ENCODE measurements around the gene TMEM9. TPM values are rescaled to one million over a fixed set of nuclear protein-coding genes. Genes with fewer than 3 reads are reported as not detected.

TMEM9 gene
- total and polyA plus RNA-seq, 8 donors: 21.7 to 53.8 (median 48.0) TPM

DNA sequence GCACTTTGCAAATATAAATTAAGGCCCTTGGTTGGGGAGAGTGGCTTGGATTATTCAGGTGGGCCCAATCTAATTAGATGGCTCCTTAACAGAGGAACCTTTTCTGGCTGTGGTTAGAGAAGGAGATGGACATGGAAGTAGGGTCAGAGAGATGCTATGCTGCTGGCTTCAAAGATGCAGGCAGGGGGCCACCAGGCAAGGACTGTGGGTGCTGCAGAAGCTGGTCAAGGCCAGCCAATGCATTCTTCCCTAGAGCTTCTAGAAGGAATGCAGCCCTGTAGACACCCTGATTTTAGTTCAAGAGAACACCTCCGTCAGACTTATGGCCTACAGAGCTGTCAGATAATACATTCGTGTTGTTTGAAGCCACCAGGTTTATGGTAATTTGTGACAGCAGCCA, 3.7 kb upstream of the TMEM9 start:
- H3K4me1 ChIP-seq: peaks cover 13 to 16% (median 15%) of the 10 kb centered on the region in 4 donors
- DNase-seq: no peak
- TF ChIP-seq POLR2AphosphoS5 (IDR thresholded peaks at IDR 0.05) (no peak), POLR2A (IDR thresholded peaks at IDR 0.05) (no peak), EP300 (IDR thresholded peaks at IDR 0.05) (no peak)
- TF ChIP-seq, protein P1, sequence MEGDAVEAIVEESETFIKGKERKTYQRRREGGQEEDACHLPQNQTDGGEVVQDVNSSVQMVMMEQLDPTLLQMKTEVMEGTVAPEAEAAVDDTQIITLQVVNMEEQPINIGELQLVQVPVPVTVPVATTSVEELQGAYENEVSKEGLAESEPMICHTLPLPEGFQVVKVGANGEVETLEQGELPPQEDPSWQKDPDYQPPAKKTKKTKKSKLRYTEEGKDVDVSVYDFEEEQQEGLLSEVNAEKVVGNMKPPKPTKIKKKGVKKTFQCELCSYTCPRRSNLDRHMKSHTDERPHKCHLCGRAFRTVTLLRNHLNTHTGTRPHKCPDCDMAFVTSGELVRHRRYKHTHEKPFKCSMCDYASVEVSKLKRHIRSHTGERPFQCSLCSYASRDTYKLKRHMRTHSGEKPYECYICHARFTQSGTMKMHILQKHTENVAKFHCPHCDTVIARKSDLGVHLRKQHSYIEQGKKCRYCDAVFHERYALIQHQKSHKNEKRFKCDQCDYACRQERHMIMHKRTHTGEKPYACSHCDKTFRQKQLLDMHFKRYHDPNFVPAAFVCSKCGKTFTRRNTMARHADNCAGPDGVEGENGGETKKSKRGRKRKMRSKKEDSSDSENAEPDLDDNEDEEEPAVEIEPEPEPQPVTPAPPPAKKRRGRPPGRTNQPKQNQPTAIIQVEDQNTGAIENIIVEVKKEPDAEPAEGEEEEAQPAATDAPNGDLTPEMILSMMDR (IDR thresholded peaks at IDR 0.05): no peak
- no peak overlapping the region for H3K27ac ChIP-seq
- H3K9me3 ChIP-seq: no peaks in the 10 kb centered on the region
- H3K36me3 ChIP-seq: no peaks in the 10 kb centered on the region
- intact Hi-C loops (cut with DNase I; ENCODE audit: low total_unique reads): no loop called here
- WGBS, 5 donors: 82 to 90% (median 90%) methylated on average over 2 of the region's 2 CpGs
- H3K4me3 ChIP-seq: no peak overlapping the region
- no peaks in the 10 kb centered on the region for H3K27me3 ChIP-seq

DNA sequence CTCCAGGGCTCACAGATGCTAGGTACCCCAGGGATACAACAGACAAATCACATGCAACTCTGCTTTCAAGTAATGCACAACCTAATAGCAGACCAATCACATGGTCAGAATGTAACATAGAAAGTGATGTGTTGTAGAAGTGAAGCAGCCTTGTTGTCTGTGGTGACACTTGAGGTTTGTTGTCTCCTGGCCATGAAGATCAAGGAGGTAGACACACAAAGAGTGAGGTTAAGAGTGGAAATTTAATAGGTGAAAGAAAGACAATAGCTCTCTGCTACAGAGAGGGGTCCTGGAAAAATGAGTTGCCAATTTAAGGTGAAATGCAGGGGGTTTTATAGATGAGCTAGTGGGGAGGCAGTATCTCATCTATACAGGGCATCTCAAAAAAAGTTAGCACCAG, 2.5 kb upstream of the TMEM9 start:
- no peak for DNase-seq
- H3K4me1 ChIP-seq: peaks cover 14 to 25% (median 19%) of the 10 kb centered on the region in 4 donors
- H3K4me3 ChIP-seq: no peak overlapping the region
- intact Hi-C loops (cut with DNase I; ENCODE audit: low total_unique reads): no loop called here
- no peaks in the 10 kb centered on the region for H3K27me3 ChIP-seq
- TF ChIP-seq, protein P1 (IDR thresholded peaks at IDR 0.05): no peak
- TF ChIP-seq EP300 (IDR thresholded peaks at IDR 0.05) (no peak), POLR2A (IDR thresholded peaks at IDR 0.05) (no peak)
- H3K36me3 ChIP-seq: peaks cover 0 to 2% (median under 1%) of the 10 kb centered on the region in 4 donors
- H3K27ac ChIP-seq: no peak overlapping the region
- H3K9me3 ChIP-seq: no peaks in the 10 kb centered on the region

DNA sequence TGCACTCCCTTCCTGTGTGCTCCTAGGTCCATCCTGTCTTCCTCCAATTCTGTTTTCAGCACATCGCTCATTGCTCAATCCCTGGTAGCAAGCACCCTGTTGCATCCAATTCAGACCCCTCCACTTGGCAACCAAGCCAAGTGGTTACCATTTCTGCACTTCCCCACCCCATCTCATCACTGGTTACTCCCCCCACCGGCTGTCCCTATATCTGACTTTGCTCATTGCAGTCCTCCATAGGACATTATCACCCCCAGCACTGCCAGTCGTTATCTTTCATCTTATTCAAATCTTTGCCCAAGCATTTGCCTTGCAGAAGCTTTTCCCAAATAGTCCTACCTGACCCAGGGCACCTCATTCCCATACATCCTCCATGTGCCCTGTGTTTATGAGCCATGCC, 2.1 kb upstream of the TMEM9 start:
- intact Hi-C loops (cut with DNase I; ENCODE audit: low total_unique reads): no loop called here
- 74 to 83% (median 79%) methylated on average over 3 of the region's 3 CpGs for WGBS, 5 donors
- no peaks in the 10 kb centered on the region for H3K9me3 ChIP-seq
- TF ChIP-seq POLR2AphosphoS5 (IDR thresholded peaks at IDR 0.05) (no peak), POLR2A (IDR thresholded peaks at IDR 0.05) (no peak), EP300 (IDR thresholded peaks at IDR 0.05) (no peak)
- TF ChIP-seq, protein P1 (IDR thresholded peaks at IDR 0.05): no peak
- H3K4me3 ChIP-seq: no peak overlapping the region
- H3K36me3 ChIP-seq: peaks cover 3 to 6% (median 5%) of the 10 kb centered on the region in 4 donors
- H3K4me1 ChIP-seq: peaks cover 14 to 25% (median 19%) of the 10 kb centered on the region in 4 donors
- no peak for DNase-seq
- no peaks in the 10 kb centered on the region for H3K27me3 ChIP-seq
- H3K27ac ChIP-seq: no peak overlapping the region

DNA sequence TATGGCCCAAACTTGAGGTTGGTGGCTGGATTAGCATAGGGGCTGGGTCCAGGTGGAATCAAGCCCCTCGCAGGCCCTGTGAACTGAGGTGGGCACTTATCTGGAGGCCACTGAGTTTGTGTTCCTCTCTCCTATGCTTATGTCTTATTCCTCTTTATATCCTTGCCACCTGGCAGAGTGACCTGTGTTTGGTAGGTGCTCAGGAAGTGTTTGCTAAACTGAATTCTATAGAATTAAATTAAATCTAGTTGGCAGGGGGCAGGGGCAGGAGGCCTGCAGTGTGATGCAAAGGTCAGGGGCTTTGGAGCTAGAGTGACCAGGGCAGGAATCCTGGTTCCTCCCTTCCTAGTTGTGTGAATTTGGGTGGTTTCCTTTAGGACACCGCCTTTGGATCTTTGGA, 1.1 kb upstream of the TMEM9 start:
- intact Hi-C loops (cut with DNase I; ENCODE audit: low total_unique reads): no loop called here
- Histone ChIP-seq H3K9me3 (no peaks in the 10 kb centered on the region), H3K27ac (no peak overlapping the region), H3K4me3 (no peak overlapping the region), H3K27me3 (no peaks in the 10 kb centered on the region), H3K4me1 (peaks cover 14 to 25% (median 22%) of the 10 kb centered on the region in 4 donors), H3K36me3 (peaks cover 6 to 16% (median 14%) of the 10 kb centered on the region in 4 donors)
- TF ChIP-seq, protein P1 (IDR thresholded peaks at IDR 0.05): no peak
- no peak for TF ChIP-seq EP300 (IDR thresholded peaks at IDR 0.05)
- TF ChIP-seq POLR2AphosphoS5 (IDR thresholded peaks at IDR 0.05): no peak
- no peak for TF ChIP-seq POLR2A (IDR thresholded peaks at IDR 0.05)
- no peak for DNase-seq
- 64 to 91% (median 84%) methylated on average over 2 of the region's 2 CpGs for WGBS, 5 donors

Data from stomach (tissue), 9 donors.